HL-60 (cell line): ENCODE results near the gene ARF3.

Source experiments
- CTCF ChIP-seq: IDR thresholded peaks from one replicate; pipeline ENCODE4 v1.5.1; 2011; ENCODE audit warnings: low read length, control low read depth, inconsistent platforms; ENCODE audit not compliant: insufficient read depth
- GABPA ChIP-seq: IDR thresholded peaks from 2 replicates; pipeline ENCODE4 v1.6.1; 2012; ENCODE audit warnings: low read depth
- POLR2AphosphoS5 ChIP-seq: IDR thresholded peaks from 2 replicates; pipeline ENCODE4 v1.6.1; 2012; ENCODE audit warnings: low read depth
- REST ChIP-seq: IDR thresholded peaks from 2 replicates; pipeline ENCODE4 v1.6.1; 2012; ENCODE audit warnings: low read depth; ENCODE audit not compliant: insufficient replicate concordance

- TF ChIP-seq REST (no peak), CTCF (no peak), POLR2AphosphoS5 (no peak), GABPA (no peak)
Measured at GRCh38 chr12:48946943-48947342, 10.3 kb downstream of the ARF3 start.
